ENCODE results near the gene CMC1.

Gene CMC1

GRCh38 chr3:28308196-28308595 lies 66.8 kb downstream of the CMC1 start:
- no peak overlapping the region for H3K9ac ChIP-seq (ENCODE audit: low read depth, low read length)
- no peaks in the 10 kb centered on the region for H3K36me3 ChIP-seq (ENCODE audit: insufficient read depth, low read length)
- no peak overlapping the region for H3K4me3 ChIP-seq (ENCODE audit: low read length)
- no peaks in the 10 kb centered on the region for H3K4me1 ChIP-seq (ENCODE audit: control insufficient read depth, insufficient read depth, low read length)
- no peaks in the 10 kb centered on the region for H3K9me3 ChIP-seq (replicated peaks; ENCODE audit: low read length)
- H3K27me3 ChIP-seq (ENCODE audit: control insufficient read depth, insufficient read depth, low read length): no peaks in the 10 kb centered on the region
- H3K4me2 ChIP-seq (ENCODE audit: low read length): no peak overlapping the region

- Histone ChIP-seq H3K4me2 (ENCODE audit: low read length) (no peak overlapping the region), H3K9ac (ENCODE audit: low read depth, low read length) (no peak overlapping the region)
Measured at GRCh38 chr3:28315711-28316110, 74.3 kb downstream of the CMC1 start.

GRCh38 chr3:28316226-28316625 lies 74.8 kb downstream of the CMC1 start:
- Histone ChIP-seq H3K9me3 (replicated peaks; ENCODE audit: low read length) (no peaks in the 10 kb centered on the region), H3K27me3 (ENCODE audit: control insufficient read depth, insufficient read depth, low read length) (no peaks in the 10 kb centered on the region), H3K4me3 (ENCODE audit: low read length) (no peak overlapping the region), H3K4me2 (ENCODE audit: low read length) (no peak overlapping the region), H3K4me1 (ENCODE audit: control insufficient read depth, insufficient read depth, low read length) (no peaks in the 10 kb centered on the region), H3K36me3 (ENCODE audit: insufficient read depth, low read length) (peaks cover 10% of the 10 kb centered on the region), H3K9ac (ENCODE audit: low read depth, low read length) (no peak overlapping the region)

More at GRCh38 chr3:28315711-28316110, 74.3 kb downstream of the CMC1 start:
- Histone ChIP-seq H3K27me3 (ENCODE audit: control insufficient read depth, insufficient read depth, low read length) (no peaks in the 10 kb centered on the region), H3K4me3 (ENCODE audit: low read length) (no peak overlapping the region), H3K36me3 (ENCODE audit: insufficient read depth, low read length) (peaks cover 10% of the 10 kb centered on the region), H3K9me3 (replicated peaks; ENCODE audit: low read length) (no peaks in the 10 kb centered on the region), H3K4me1 (ENCODE audit: control insufficient read depth, insufficient read depth, low read length) (no peaks in the 10 kb centered on the region)

GRCh38 chr3:28317438-28318022 lies 76.1 kb downstream of the CMC1 start:
- Histone ChIP-seq H3K9me3 (replicated peaks; ENCODE audit: low read length) (no peaks in the 10 kb centered on the region), H3K4me1 (ENCODE audit: control insufficient read depth, insufficient read depth, low read length) (peaks cover 4% of the 10 kb centered on the region), H3K27me3 (ENCODE audit: control insufficient read depth, insufficient read depth, low read length) (no peaks in the 10 kb centered on the region), H3K4me3 (ENCODE audit: low read length) (no peak overlapping the region), H3K4me2 (ENCODE audit: low read length) (no peak overlapping the region), H3K36me3 (ENCODE audit: insufficient read depth, low read length) (peaks cover 10% of the 10 kb centered on the region), H3K9ac (ENCODE audit: low read depth, low read length) (no peak overlapping the region)

GRCh38 chr3:28320981-28321380 lies 79.6 kb downstream of the CMC1 start:
- Histone ChIP-seq H3K4me3 (ENCODE audit: low read length) (no peak overlapping the region), H3K4me2 (ENCODE audit: low read length) (no peak overlapping the region), H3K9me3 (replicated peaks; ENCODE audit: low read length) (no peaks in the 10 kb centered on the region), H3K4me1 (ENCODE audit: control insufficient read depth, insufficient read depth, low read length) (peaks cover 6% of the 10 kb centered on the region), H3K27me3 (ENCODE audit: control insufficient read depth, insufficient read depth, low read length) (no peaks in the 10 kb centered on the region), H3K36me3 (ENCODE audit: insufficient read depth, low read length) (peaks cover 34% of the 10 kb centered on the region), H3K9ac (ENCODE audit: low read depth, low read length) (no peak overlapping the region)

- no peak overlapping the region for H3K4me2 ChIP-seq (ENCODE audit: low read length)
Measured at GRCh38 chr3:28322464-28322863, 81.0 kb downstream of the CMC1 start.

GRCh38 chr3:28326458-28326926 lies 85.1 kb downstream of the CMC1 start:
- Histone ChIP-seq H3K36me3 (ENCODE audit: insufficient read depth, low read length) (peaks cover 39% of the 10 kb centered on the region), H3K9me3 (replicated peaks; ENCODE audit: low read length) (no peaks in the 10 kb centered on the region), H3K4me3 (ENCODE audit: low read length) (no peak overlapping the region), H3K4me2 (ENCODE audit: low read length) (no peak overlapping the region), H3K9ac (ENCODE audit: low read depth, low read length) (no peak overlapping the region), H3K27me3 (ENCODE audit: control insufficient read depth, insufficient read depth, low read length) (no peaks in the 10 kb centered on the region), H3K4me1 (ENCODE audit: control insufficient read depth, insufficient read depth, low read length) (peaks cover 6% of the 10 kb centered on the region)

More at GRCh38 chr3:28322464-28322863, 81.0 kb downstream of the CMC1 start:
- no peaks in the 10 kb centered on the region for H3K9me3 ChIP-seq (replicated peaks; ENCODE audit: low read length)
- peaks cover 42% of the 10 kb centered on the region for H3K36me3 ChIP-seq (ENCODE audit: insufficient read depth, low read length)
- no peaks in the 10 kb centered on the region for H3K27me3 ChIP-seq (ENCODE audit: control insufficient read depth, insufficient read depth, low read length)
- H3K4me3 ChIP-seq (ENCODE audit: low read length): no peak overlapping the region
- peaks cover 6% of the 10 kb centered on the region for H3K4me1 ChIP-seq (ENCODE audit: control insufficient read depth, insufficient read depth, low read length)
- H3K9ac ChIP-seq (ENCODE audit: low read depth, low read length): no peak overlapping the region

- H3K27me3 ChIP-seq (ENCODE audit: control insufficient read depth, insufficient read depth, low read length): no peaks in the 10 kb centered on the region
- no peak overlapping the region for H3K9ac ChIP-seq (ENCODE audit: low read depth, low read length)
- no peaks in the 10 kb centered on the region for H3K9me3 ChIP-seq (replicated peaks; ENCODE audit: low read length)
- H3K36me3 ChIP-seq (ENCODE audit: insufficient read depth, low read length): peaks cover 43% of the 10 kb centered on the region
- H3K4me1 ChIP-seq (ENCODE audit: control insufficient read depth, insufficient read depth, low read length): no peaks in the 10 kb centered on the region
- no peak overlapping the region for H3K4me3 ChIP-seq (ENCODE audit: low read length)
- H3K4me2 ChIP-seq (ENCODE audit: low read length): no peak overlapping the region
Measured at GRCh38 chr3:28328188-28329151, 87.1 kb downstream of the CMC1 start.

GRCh38 chr3:28334552-28334951 lies 93.1 kb downstream of the CMC1 start:
- peaks cover 27% of the 10 kb centered on the region for H3K36me3 ChIP-seq (ENCODE audit: insufficient read depth, low read length)

GRCh38 chr3:28335246-28335645 lies 93.8 kb downstream of the CMC1 start:
- Histone ChIP-seq H3K4me3 (ENCODE audit: low read length) (no peak overlapping the region), H3K9me3 (replicated peaks; ENCODE audit: low read length) (no peaks in the 10 kb centered on the region), H3K27me3 (ENCODE audit: control insufficient read depth, insufficient read depth, low read length) (no peaks in the 10 kb centered on the region), H3K4me2 (ENCODE audit: low read length) (no peak overlapping the region), H3K9ac (ENCODE audit: low read depth, low read length) (no peak overlapping the region), H3K4me1 (ENCODE audit: control insufficient read depth, insufficient read depth, low read length) (no peaks in the 10 kb centered on the region), H3K36me3 (ENCODE audit: insufficient read depth, low read length) (peaks cover 32% of the 10 kb centered on the region)

More at GRCh38 chr3:28334552-28334951, 93.1 kb downstream of the CMC1 start:
- Histone ChIP-seq H3K9ac (ENCODE audit: low read depth, low read length) (no peak overlapping the region), H3K4me2 (ENCODE audit: low read length) (no peak overlapping the region), H3K27me3 (ENCODE audit: control insufficient read depth, insufficient read depth, low read length) (no peaks in the 10 kb centered on the region), H3K4me1 (ENCODE audit: control insufficient read depth, insufficient read depth, low read length) (no peaks in the 10 kb centered on the region), H3K4me3 (ENCODE audit: low read length) (no peak overlapping the region), H3K9me3 (replicated peaks; ENCODE audit: low read length) (no peaks in the 10 kb centered on the region)

GRCh38 chr3:28337230-28337629 lies 95.8 kb downstream of the CMC1 start:
- Histone ChIP-seq H3K9ac (ENCODE audit: low read depth, low read length) (no peak overlapping the region), H3K4me3 (ENCODE audit: low read length) (no peak overlapping the region), H3K9me3 (replicated peaks; ENCODE audit: low read length) (no peaks in the 10 kb centered on the region), H3K4me1 (ENCODE audit: control insufficient read depth, insufficient read depth, low read length) (no peaks in the 10 kb centered on the region), H3K36me3 (ENCODE audit: insufficient read depth, low read length) (peaks cover 28% of the 10 kb centered on the region), H3K27me3 (ENCODE audit: control insufficient read depth, insufficient read depth, low read length) (no peaks in the 10 kb centered on the region), H3K4me2 (ENCODE audit: low read length) (no peak overlapping the region)

All from skeletal muscle satellite cell (primary cell).